B cell (primary cell): ENCODE results near the gene BNIPL.

ENCODE experiments used
- CTCF ChIP-seq: fragments of 200-600 bp; IDR thresholded peaks from one replicate; pipeline ENCODE4 v1.8.0; 2022; ENCODE audit warnings: antibody characterized with exemption, mild to moderate bottlenecking
- EZH2 ChIP-seq: IDR thresholded peaks from 2 replicates; pipeline ENCODE4 v1.6.1; 2012; ENCODE audit warnings: borderline replicate concordance, low read depth, mild to moderate bottlenecking, moderate library complexity, low read length; ENCODE audit not compliant: insufficient read depth, poor library complexity, severe bottlenecking

- TF ChIP-seq CTCF (no peak), EZH2 (no peak)
Observed at GRCh38 chr1:151000408-151000807, 36.0 kb upstream of the BNIPL start.
